Ovary (tissue), 3 donors: ENCODE results near the gene OPRD1.

Experiments used
- CTCF ChIP-seq, 3 donors: fragments of 450-650 bp in 2 of 3; fragments of 200-600 bp in 1 of 3; IDR thresholded peaks; one replicate each; pipeline versions ENCODE4 v1.5.1 to v1.8.0; 2016 to 2022; ENCODE audit warnings: antibody characterized with exemption in 3 of 3, mild to moderate bottlenecking in 1 of 3
- EP300 ChIP-seq: sonication (generic); formaldehyde crosslinking; IDR thresholded peaks from one replicate; pipeline ENCODE4 v1.6.1; 2017; ENCODE audit warnings: antibody characterized with exemption
- donor health status: DM: no; HTN: no; CAD: no.

GRCh38 chr1:28865997-28866650 lies 54.2 kb downstream of the OPRD1 start:
- TF ChIP-seq CTCF (IDR thresholded peaks at IDR 0.05) (no peak), EP300 (no peak)
